OCI-LY3 (cell line): ENCODE data around the gene RNF4.

Source experiments
- H2AFZ ChIP-seq: fragments of 200-600, 300-600 bp; shearing (Covaris generic); 2 replicates; pipeline ENCODE4 v1.6.0; 2014; ENCODE audit warnings: antibody characterized with exemption, low read depth, low read length
- H3K27ac ChIP-seq: fragments of 200-600, 300-600 bp; sonication (generic); 2 replicates; pipeline ENCODE4 v1.5.1; 2014; ENCODE audit warnings: mild to moderate bottlenecking, low read length, moderate library complexity, mixed read lengths
- H3K27me3 ChIP-seq: fragments of 200-600, 300-600 bp; sonication (generic); 2 replicates; pipeline ENCODE4 v1.6.1; 2014; ENCODE audit warnings: low read depth, low read length, mixed read lengths
- H3K36me3 ChIP-seq: fragments of 200-600, 300-600 bp; sonication (generic); replicated peaks from 2 replicates; pipeline ENCODE3; 2014; ENCODE audit warnings: low read depth, low read length, mixed read lengths
- H3K4me1 ChIP-seq: fragments of 300-600, 200-600 bp; sonication (generic); 2 replicates; pipeline ENCODE4 v1.6.1; 2014; ENCODE audit warnings: low read length, mixed read lengths
- H3K4me2 ChIP-seq: fragments of 200-600, 300-600 bp; sonication (generic); 2 replicates; pipeline ENCODE4 v1.6.1; 2014; ENCODE audit warnings: low read length, mixed read lengths
- H3K4me3 ChIP-seq: fragments of 300-600, 200-600 bp; sonication (generic); 2 replicates; pipeline ENCODE4 v1.5.1; 2014; ENCODE audit warnings: antibody characterized with exemption, mild to moderate bottlenecking, low read length, moderate library complexity
- H3K79me2 ChIP-seq: fragments of 300-600, 200-600 bp; shearing (Covaris generic); 2 replicates; pipeline ENCODE4 v1.6.1; 2014; ENCODE audit warnings: mild to moderate bottlenecking, low read length, mixed read lengths
- H3K9ac ChIP-seq: fragments of 300-600, 200-600 bp; shearing (Covaris generic); 2 replicates; pipeline ENCODE4 v1.6.0; 2014; ENCODE audit warnings: mild to moderate bottlenecking, low read length, moderate library complexity
- H3K9me3 ChIP-seq: fragments of 200-600, 300-600 bp; shearing (Covaris generic); 2 replicates; pipeline ENCODE4 v1.6.1; 2014; ENCODE audit warnings: low read length, mixed read lengths; ENCODE audit not compliant: insufficient read depth
- H4K20me1 ChIP-seq: fragments of 200-600, 300-600 bp; sonication (generic); 2 replicates; pipeline ENCODE4 v1.6.1; 2016; ENCODE audit warnings: low read length, mixed read lengths; ENCODE audit not compliant: insufficient read depth
- EZH2phosphoT487 ChIP-seq: fragments of 200-600 bp; shearing (Covaris generic); IDR thresholded peaks from 2 replicates; pipeline ENCODE4 v1.6.1; 2018; ENCODE audit warnings: antibody characterized with exemption, mixed run types, low read depth
- TF ChIP-seq, protein P1 (sequence below): fragments of 200-600, 300-600 bp; sonication (generic); IDR thresholded peaks from 2 replicates; pipeline ENCODE4 v1.5.1; 2014; ENCODE audit warnings: antibody characterized with exemption, low read length, low read depth

RNF4 gene

DNA sequence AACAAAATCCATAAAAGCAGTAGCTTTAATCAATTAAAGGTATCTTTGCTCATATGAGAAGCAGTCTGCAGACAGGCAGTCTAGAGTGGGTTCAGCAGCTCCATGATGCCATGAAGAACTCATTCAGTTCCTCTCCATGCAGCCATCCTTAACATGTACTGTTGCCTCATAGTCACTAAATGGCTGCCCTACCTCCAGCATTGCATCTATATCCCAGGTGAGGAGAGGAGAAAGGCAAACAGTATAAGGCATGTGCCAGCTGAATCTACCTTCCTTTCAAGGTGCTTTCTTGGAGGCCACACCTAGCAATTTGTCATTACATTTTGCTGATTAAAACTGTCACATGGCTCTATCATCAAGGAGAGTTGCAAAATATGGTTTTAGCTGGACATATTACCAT lies 36.9 kb upstream of the RNF4 start:
- no peaks in the 10 kb centered on the region for H3K4me1 ChIP-seq
- H3K36me3 ChIP-seq, result no peaks in the 10 kb centered on the region
- H3K79me2 ChIP-seq, result no peaks in the 10 kb centered on the region
- H2AFZ ChIP-seq, result no peak overlapping the region
- H3K4me2 ChIP-seq, result no peak overlapping the region
- H3K9ac ChIP-seq, result no peak overlapping the region
- H4K20me1 ChIP-seq, result no peaks in the 10 kb centered on the region
- H3K9me3 ChIP-seq, result no peaks in the 10 kb centered on the region
- no peaks in the 10 kb centered on the region for H3K27me3 ChIP-seq
- TF ChIP-seq EZH2phosphoT487, result no peak
- TF ChIP-seq, protein P1, sequence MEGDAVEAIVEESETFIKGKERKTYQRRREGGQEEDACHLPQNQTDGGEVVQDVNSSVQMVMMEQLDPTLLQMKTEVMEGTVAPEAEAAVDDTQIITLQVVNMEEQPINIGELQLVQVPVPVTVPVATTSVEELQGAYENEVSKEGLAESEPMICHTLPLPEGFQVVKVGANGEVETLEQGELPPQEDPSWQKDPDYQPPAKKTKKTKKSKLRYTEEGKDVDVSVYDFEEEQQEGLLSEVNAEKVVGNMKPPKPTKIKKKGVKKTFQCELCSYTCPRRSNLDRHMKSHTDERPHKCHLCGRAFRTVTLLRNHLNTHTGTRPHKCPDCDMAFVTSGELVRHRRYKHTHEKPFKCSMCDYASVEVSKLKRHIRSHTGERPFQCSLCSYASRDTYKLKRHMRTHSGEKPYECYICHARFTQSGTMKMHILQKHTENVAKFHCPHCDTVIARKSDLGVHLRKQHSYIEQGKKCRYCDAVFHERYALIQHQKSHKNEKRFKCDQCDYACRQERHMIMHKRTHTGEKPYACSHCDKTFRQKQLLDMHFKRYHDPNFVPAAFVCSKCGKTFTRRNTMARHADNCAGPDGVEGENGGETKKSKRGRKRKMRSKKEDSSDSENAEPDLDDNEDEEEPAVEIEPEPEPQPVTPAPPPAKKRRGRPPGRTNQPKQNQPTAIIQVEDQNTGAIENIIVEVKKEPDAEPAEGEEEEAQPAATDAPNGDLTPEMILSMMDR, result no peak
- H3K27ac ChIP-seq, result no peak overlapping the region
- no peak overlapping the region for H3K4me3 ChIP-seq

GRCh38 chr4:2432991-2433530 lies 35.8 kb upstream of the RNF4 start:
- no peaks in the 10 kb centered on the region for H3K36me3 ChIP-seq
- H4K20me1 ChIP-seq, result no peaks in the 10 kb centered on the region
- no peak overlapping the region for H3K27ac ChIP-seq
- H3K4me1 ChIP-seq, result no peaks in the 10 kb centered on the region
- no peak overlapping the region for H3K4me2 ChIP-seq
- TF ChIP-seq, protein P1, result no peak
- TF ChIP-seq EZH2phosphoT487, result no peak
- no peaks in the 10 kb centered on the region for H3K79me2 ChIP-seq
- no peak overlapping the region for H2AFZ ChIP-seq
- H3K9ac ChIP-seq, result no peak overlapping the region
- H3K27me3 ChIP-seq, result no peaks in the 10 kb centered on the region
- H3K4me3 ChIP-seq, result no peak overlapping the region
- no peaks in the 10 kb centered on the region for H3K9me3 ChIP-seq

DNA sequence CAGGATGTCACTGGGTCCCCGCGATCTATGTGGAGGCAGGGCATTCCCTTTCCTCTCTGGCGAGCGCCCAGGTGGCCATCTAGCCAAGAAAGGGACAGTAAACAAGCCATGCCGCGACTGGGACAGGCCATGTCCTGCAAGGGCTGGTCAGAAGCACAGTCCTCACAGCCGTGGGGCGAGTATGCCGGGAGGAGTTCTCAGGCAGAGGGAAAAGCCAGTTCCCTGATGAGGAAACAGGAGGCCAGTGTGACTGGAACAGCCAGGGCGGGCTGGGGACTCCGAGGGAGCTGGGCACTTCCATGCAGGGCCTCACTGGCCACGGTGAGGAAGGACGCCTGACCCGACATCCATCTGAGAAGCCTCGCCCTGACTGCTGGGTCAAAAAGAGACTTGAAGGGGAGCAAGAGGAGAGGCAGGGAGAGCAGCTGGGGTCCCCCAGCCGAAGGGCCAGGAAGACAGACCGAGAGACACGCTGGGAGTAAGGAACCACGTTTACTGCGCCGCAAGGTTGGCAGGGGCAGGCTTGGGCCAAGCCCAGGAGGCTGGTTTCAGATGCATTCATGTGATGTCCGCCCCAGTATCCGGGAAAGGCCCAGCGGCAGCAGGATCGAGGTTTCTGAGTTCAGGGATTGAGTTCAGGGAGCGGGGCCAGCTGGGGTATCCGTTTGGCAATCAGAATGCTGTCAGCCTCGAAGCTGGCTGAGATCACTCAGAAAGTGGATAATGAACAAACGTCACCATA lies 35.1 kb upstream of the RNF4 start:
- Histone ChIP-seq H3K36me3 (no peaks in the 10 kb centered on the region), H3K79me2 (no peaks in the 10 kb centered on the region), H3K27me3 (no peaks in the 10 kb centered on the region), H3K4me1 (no peaks in the 10 kb centered on the region), H2AFZ (no peak overlapping the region), H3K9ac (no peak overlapping the region), H3K4me2 (no peak overlapping the region), H4K20me1 (no peaks in the 10 kb centered on the region), H3K27ac (no peak overlapping the region), H3K9me3 (no peaks in the 10 kb centered on the region), H3K4me3 (no peak overlapping the region)
- TF ChIP-seq, protein P1, result no peak
- TF ChIP-seq EZH2phosphoT487, result no peak

- Histone ChIP-seq H3K27ac (no peak overlapping the region), H3K4me3 (no peak overlapping the region), H4K20me1 (no peaks in the 10 kb centered on the region), H3K4me2 (no peak overlapping the region), H3K9ac (no peak overlapping the region), H3K4me1 (no peaks in the 10 kb centered on the region), H2AFZ (no peak overlapping the region), H3K36me3 (no peaks in the 10 kb centered on the region), H3K27me3 (no peaks in the 10 kb centered on the region), H3K9me3 (no peaks in the 10 kb centered on the region), H3K79me2 (no peaks in the 10 kb centered on the region)
- TF ChIP-seq, protein P1, result no peak
- TF ChIP-seq EZH2phosphoT487, result no peak
Measured at GRCh38 chr4:2434420-2434819, 34.5 kb upstream of the RNF4 start.
